ENCODE results near the gene IRX3.

The IRX3 gene

DNA sequence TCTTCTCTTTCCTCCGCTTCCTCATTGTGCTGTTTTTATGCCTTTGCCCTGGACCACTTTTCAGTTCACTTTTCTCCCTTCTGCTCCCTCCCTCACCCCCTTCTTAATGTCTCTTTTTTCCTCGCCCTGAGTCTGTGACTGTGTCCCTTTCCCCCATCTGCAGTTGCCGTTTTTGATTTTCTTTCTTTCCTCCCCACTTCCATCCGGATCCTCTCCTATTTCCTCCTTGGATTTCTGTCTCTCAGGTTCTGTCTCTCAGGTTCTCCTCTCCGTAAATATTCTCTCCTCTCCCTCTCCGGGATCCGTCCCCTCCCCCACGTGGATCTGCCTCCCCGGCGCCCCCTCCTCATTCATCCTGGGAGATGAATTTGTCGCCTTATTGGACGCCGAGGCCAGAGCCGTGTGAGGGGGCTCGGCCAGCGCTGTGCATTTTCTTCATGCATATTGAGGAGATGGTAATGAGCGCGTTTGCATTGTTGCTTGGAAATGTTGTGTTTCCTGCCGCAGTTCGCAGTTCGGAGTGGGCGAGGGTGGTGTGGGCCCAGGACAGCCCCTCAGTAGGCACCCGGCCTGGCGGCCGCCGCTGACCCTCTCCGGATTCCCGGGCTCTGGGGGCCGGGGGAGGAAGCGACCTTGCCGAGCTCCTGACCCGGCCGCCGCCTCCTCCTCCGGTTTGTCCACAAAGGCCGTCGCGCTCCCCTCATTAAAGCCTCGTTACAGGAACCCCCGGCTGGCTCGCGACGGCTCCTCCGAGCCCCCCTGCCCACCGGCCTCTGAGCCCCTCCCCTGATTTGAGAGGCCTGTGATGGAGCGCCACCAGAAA, 4.5 kb upstream of the IRX3 start:
- peak; percentile 18 for DNase-seq

DNA sequence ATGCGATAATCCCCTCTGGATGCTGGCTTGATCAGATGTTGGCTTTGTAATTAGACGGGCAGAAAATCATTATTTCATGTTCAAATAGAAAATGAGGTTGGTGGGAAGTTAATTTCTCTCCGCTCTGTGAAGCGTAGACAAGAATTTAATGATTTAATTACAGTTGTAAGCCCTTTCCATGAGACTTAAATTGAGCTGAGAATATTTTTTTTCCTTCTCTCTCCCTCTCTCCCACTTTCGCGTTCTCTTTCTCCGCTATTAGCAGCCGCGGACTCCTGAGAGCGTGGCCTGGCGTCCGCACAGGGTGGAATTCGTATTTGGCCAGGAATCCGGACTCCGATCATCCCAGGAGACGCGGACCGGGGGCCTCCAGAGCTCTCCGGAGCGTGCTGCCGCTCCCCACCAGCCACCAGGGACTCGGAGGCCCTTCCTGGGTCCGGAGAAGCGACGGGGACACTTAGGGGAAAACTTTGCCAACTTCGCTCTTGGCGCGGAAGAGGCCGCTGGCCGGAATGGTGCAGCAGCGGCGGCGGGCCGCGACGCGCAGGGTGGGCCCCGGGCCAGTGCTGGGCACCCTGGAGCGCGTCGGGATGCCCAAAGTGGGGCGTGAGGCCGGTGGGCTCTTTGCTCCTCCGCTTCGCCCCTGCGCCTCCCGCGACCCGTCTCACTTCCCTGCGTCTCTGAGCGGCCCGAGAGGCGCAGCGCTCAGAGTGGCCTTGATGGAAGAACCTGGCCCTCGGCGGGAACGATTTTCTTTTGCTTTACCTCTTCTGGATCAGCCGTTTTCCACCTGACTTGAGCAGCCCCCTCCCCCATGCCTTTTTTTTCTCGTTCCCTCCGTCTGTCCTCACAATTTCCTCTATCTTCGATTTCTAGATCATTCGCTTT, 3.6 kb upstream of the IRX3 start:
- peak; percentile 16 for DNase-seq

- no peak for DNase-seq
Measured at GRCh38 chr16:54289242-54289944, 2.8 kb upstream of the IRX3 start.

DNA sequence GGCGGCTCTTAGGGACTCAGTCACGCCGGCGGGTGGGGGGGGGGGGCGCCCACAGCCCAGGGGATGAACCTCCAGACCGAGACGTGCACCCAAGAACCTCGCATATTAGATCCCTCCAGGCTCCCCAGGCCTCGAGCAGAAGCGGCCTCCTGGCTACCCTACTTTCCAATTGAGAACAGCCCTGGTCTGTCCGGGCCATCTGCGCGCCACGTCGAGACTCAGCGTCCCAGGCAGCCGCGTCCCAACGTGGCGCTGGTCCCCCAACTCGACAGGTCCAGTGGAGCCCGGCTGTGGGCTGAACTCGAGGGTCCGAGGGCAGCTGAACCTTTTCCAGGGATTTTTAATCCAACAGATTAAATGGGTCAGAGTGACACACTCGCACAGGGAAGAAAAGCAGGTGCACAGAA, 2.3 kb upstream of the IRX3 start:
- peak; percentile 20 for DNase-seq

DNA sequence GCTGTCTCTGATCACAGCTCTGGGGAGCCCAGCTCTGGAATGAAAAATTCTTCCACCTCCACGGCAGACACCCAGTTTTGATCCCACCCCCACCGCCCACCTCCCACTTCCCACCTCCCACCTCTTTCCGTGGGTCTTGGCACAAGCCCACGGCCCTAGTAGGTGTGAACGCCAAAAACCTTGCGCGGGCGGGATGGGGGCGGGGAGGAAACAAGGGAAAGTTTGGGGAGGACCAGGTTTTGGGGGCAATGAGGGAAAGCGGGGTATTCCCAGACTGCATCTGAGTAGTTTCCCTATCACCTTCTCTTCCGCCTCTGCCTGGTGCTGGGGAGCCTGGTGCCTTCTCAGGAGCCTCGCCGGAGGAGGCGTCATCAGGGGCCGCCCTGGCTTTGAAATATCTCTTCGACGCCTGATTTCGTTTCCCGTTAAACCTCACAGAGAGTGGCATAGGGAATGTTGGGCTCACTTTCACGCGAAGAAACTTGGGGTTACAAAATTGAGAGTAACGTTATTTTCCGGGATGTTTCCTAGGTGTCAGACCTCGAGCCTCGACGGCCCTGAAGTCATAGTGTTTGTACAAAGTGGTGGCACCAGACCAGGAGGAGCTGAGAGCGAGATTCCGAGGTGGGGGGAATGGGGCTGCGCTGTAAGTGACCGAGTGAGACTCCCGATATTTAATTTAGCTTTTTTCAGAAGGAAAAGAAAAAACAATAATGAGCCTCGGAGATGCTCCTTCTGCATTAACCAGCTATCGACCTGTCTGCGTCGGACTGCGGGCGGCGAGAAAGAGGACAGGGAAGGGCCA, 1.6 kb upstream of the IRX3 start:
- no peak for DNase-seq

GRCh38 chr16:54287131-54288029, 793 bp upstream of the IRX3 start:
- peak; percentile 34 for DNase-seq

DNA sequence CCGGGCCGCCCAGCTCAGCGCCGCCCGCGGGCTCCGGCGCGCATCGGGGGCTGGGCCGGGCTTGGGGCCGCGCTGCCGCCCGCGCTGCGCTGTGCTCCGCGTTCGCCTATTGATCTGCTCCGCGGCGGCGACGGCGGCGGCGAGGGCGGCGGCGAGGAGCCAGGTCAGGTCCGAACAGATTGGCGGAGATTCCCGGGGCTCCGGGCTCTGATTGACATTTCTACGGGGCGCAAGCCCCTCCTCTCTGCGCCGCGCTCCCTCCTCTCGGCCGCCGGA, 559 bp downstream of the IRX3 start:
- no peak for DNase-seq

DNA sequence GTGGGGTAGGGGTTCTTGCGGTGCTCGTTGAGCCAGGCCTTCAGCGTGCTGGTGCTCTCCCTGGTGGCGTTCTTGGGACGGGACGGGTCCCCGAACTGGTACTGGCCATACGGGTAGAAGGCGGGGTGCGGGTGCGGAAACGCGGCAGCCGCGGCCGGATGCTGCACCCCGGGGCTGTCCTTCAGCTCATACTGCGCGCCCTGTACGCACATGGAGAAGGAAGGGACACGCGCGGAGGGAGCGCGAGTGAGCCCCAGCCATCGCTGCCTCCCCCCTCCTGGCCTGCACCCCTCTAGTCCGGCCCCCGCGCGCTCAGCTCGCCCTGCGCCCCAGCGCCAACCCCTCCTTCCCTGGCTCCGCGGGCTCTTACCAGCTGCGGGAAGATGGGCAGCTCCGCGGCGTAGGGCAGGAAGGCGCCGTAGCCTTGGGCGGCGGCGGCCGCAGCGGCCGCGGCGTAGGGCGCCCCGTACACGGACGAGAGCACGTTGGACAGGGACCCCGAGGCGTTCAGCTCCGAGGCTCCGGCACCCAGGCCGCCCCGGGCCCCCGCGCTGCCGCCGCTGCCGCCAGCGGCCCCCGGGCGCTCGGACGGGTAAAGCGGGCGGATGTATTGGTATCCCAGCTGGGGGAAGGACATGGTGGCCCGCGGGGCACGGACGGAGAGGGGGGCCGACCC, 1.0 kb downstream of the IRX3 start:
- DNase-seq, result peak; percentile 44

GRCh38 chr16:54284931-54285413, 1.6 kb downstream of the IRX3 start:
- peak; percentile 31 for DNase-seq

DNA sequence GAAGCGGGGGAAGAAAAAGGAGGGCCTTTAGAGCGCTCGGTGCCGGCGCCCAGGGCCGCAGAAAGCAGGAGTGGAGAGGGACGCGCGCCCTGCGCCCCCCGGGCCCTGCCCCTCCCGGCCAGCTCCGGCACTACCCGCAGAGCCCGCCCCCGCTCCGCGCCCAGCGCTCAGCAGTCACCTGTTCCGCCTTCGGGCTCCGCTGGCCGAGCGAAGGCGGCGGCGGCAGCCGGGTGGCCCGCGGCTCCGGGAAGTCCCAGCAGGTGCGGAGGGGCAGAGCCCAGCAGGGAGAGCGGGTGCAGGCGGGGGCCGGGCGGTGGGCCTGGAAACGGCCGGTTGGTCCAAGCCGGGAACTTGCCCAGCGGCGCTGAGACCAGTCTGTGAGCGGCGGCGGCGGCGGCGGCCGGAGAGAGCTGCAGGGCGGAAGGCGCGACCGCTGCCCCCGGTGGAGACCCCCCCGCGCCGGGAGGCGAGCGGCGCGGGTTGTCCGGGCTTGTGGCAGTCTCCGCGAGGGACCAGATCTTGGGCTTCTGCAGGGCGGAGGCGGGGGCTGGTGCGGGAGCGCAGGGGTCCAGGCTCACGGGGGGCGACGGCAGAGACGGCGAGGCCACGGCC, 2.2 kb downstream of the IRX3 start:
- peak; percentile 61 for DNase-seq

GRCh38 chr16:54283725-54284318, 2.8 kb downstream of the IRX3 start:
- peak; percentile 20 for DNase-seq

- no peak for DNase-seq
Measured at GRCh38 chr16:54282928-54283724, 3.5 kb downstream of the IRX3 start.

GRCh38 chr16:54282202-54282927, 4.2 kb downstream of the IRX3 start:
- DNase-seq, result peak; percentile 72

DNA sequence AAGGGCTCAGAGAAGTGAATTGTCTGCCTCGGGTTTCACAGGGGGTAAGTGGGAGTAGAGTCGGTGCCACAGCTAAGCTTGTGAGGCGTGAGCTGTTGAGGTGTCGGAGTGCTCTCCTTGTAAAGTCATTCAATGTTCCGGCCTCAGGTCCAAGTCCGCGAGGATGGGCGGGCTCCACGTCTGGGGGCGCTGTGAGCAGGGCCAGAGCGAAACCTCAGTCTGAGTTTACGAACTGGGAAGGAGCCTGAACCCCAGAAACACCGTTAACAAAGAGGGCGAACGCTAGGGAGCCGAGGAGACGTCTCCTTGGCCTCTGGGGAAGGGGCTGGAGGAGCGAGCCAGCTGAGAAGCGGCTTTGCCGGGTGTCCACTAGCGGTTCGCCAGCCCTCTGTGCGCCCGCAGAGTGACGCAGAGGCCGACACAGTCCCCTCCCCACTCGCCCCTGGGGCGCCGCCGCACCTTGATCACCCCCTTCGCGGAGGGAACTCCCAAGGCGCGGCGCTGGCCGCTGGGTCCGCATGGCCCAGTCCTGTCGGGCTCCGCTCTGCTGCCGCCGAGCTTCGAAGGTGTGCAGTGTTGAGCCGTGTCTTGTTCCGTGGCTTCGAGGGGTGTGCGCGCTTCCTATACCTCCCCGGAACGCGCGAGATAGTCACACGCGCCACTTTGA, 4.9 kb downstream of the IRX3 start:
- DNase-seq, result no peak

DNA sequence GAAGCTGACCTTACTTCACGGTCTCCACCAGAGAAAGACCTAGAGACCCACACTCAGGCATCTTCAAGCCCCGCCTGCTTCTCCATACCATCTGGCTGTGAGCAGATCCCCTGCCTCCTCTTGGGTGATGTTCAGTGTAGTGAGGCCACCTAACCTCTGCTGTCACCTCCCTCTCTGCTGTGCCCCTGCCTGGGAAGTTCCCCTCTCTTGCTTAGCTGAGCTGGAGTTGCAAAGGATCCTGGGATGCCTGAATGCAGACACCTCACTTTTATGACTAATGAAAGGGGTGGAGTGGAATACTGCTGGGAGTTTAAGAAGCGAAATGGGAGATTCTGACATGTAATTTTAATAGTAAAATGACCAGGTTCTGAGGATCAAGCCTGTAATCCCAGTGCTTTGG, 5.8 kb downstream of the IRX3 start:
- DNase-seq, result no peak

- no peak for DNase-seq
Measured at GRCh38 chr16:54277845-54278703, 8.5 kb downstream of the IRX3 start.

DNA sequence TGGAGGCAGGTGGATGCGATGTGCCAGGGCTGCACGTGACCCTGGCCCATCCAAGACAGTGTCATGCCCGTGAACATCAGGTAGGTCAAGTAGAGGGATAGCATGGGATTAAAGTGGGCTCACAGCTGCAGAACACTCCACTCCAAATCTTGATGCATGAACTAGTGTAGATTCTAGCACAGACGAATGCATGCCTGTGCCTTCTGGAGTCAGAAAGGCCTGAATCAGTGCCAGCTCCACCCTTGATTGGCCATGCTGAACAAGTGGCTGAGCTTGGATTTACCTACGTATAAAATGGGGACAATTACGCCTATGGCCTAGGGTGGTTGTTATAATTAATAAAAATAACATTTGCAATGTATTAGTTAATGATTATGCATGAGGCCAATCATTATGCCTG, 10.6 kb downstream of the IRX3 start:
- no peak for DNase-seq
